ENCODE results near the gene ITPR1. TPM values are rescaled to one million over a fixed set of nuclear protein-coding genes. Genes with fewer than 3 reads are reported as not detected.

Gene ITPR1
- total RNA-seq, 1 donor from 2014 or later, result 121 TPM

GRCh38 chr3:4751029-4751501 is 257.9 kb downstream of the ITPR1 start:
- DNase-seq (ENCODE audit: low spot score in 2 of 2), result no peak
- Histone ChIP-seq H3K27ac (peak overlapping the region; percentile 46 to 49), H3K4me1 (peaks cover 7 to 22% of the 10 kb centered on the region in 2 donors), H3K4me3 (peak overlapping the region in 1 of 2 donors; percentile 23), H3K27me3 (no peaks in the 10 kb centered on the region), H3K36me3 (peaks cover 0 to 2% of the 10 kb centered on the region in 2 donors), H3K9me3 (no peaks in the 10 kb centered on the region)
- intact Hi-C loops (cut with DNase I), result no loop called here
- no peak for TF ChIP-seq CTCF (IDR thresholded peaks at IDR 0.05)

- Histone ChIP-seq H3K27me3 (no peaks in the 10 kb centered on the region), H3K9me3 (no peaks in the 10 kb centered on the region), H3K4me3 (no peak overlapping the region), H3K4me1 (peaks cover 7 to 22% of the 10 kb centered on the region in 2 donors), H3K27ac (peak overlapping the region; percentile 46 to 49), H3K36me3 (peaks cover 0 to 3% of the 10 kb centered on the region in 2 donors)
- no peak for TF ChIP-seq CTCF (IDR thresholded peaks at IDR 0.05)
- intact Hi-C loops (cut with DNase I), result no loop called here
- peak in 1 of 2 donors; percentile 61 for DNase-seq (ENCODE audit: low spot score in 2 of 2)
Measured at GRCh38 chr3:4751502-4752101, 258.5 kb downstream of the ITPR1 start.

GRCh38 chr3:4752201-4753072 is 259.3 kb downstream of the ITPR1 start:
- H3K27ac ChIP-seq, result no peak overlapping the region
- no peak for TF ChIP-seq CTCF (IDR thresholded peaks at IDR 0.05)
- intact Hi-C loops (cut with DNase I), result no loop called here
- DNase-seq (ENCODE audit: low spot score in 2 of 2), result no peak
- H3K4me1 ChIP-seq, result peaks cover 7 to 22% of the 10 kb centered on the region in 2 donors
- H3K4me3 ChIP-seq, result no peak overlapping the region
- H3K9me3 ChIP-seq, result no peaks in the 10 kb centered on the region
- H3K27me3 ChIP-seq, result no peaks in the 10 kb centered on the region
- H3K36me3 ChIP-seq, result peaks cover 0 to 3% of the 10 kb centered on the region in 2 donors

- intact Hi-C loops (cut with DNase I), result no loop called here
Measured at GRCh38 chr3:4753073-4753691, 260.0 kb downstream of the ITPR1 start.

More at GRCh38 chr3:4753073-4753691, 260.0 kb downstream of the ITPR1 start:
- Histone ChIP-seq H3K36me3 (peaks cover 0 to 9% of the 10 kb centered on the region in 2 donors), H3K9me3 (no peaks in the 10 kb centered on the region), H3K4me3 (no peak overlapping the region), H3K27me3 (no peaks in the 10 kb centered on the region), H3K27ac (no peak overlapping the region), H3K4me1 (peaks cover 7 to 22% of the 10 kb centered on the region in 2 donors)
- DNase-seq (ENCODE audit: low spot score in 2 of 2), result no peak
- TF ChIP-seq CTCF (IDR thresholded peaks at IDR 0.05), result no peak
